ENCODE measurements around the gene ARL15.

The ARL15 gene

DNA sequence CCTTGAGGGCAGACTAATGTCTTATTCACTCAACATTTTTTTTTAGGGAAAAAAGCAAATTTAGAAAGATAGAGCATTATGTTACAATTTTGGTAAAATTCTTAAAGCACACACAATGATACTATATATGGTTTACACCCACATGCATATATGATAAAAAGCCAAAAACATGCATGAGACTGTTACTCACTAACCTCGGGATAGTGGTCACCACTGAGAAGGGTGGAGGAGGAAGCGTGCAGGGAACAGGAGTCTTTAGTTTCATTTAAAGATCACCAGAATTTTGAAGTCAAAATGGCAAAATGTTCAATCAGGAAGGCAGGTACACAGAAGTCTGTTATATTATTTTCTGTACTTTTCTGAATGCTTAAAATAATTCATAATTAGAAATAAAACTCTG, 9.2 kb downstream of the ARL15 start:
- H3K4me3 ChIP-seq (ENCODE audit: low read depth in 1 of 2, low read length in 2 of 2), result no peak overlapping the region
- no peaks in the 10 kb centered on the region for H3K9me3 ChIP-seq (ENCODE audit: low read length)
- H3K9ac ChIP-seq (ENCODE audit: low read length), result no peak overlapping the region
- H3K27ac ChIP-seq (ENCODE audit: low read depth, low read length), result no peak overlapping the region
- H3K27me3 ChIP-seq (ENCODE audit: control insufficient read depth in 1 of 2, insufficient read depth in 2 of 2, low read length in 2 of 2), result no peaks in the 10 kb centered on the region
- H3K36me3 ChIP-seq (ENCODE audit: insufficient read depth, low read length), result no peaks in the 10 kb centered on the region
- peaks cover 10% of the 10 kb centered on the region for H3K4me1 ChIP-seq (ENCODE audit: insufficient read depth, low read length)

DNA sequence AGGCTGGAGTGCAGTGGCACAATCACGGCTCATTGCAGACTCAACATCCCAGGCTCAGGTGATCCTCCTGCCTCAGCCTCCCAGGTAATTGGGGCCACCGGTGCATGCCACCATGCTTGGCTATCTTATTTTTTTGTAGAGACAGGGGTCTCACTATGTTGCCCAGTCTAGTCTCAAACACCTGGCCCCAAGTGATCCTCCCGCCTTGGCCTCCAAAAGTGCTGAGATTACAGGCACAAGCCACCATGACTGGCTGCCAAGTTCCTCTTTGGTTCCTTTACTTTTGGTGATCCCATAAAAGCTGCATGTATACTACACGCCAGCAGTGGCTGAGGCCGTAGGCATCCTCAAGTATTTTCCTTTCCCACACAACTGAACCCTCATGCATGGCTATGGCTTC, 11.4 kb downstream of the ARL15 start:
- Histone ChIP-seq H3K27me3 (ENCODE audit: control insufficient read depth in 1 of 2, insufficient read depth in 2 of 2, low read length in 2 of 2) (no peaks in the 10 kb centered on the region), H3K4me3 (ENCODE audit: low read depth in 1 of 2, low read length in 2 of 2) (no peak overlapping the region), H3K27ac (ENCODE audit: low read depth, low read length) (no peak overlapping the region), H3K9me3 (ENCODE audit: low read length) (no peaks in the 10 kb centered on the region), H3K36me3 (ENCODE audit: insufficient read depth, low read length) (no peaks in the 10 kb centered on the region), H3K4me1 (ENCODE audit: insufficient read depth, low read length) (peaks cover 17% of the 10 kb centered on the region), H3K9ac (ENCODE audit: low read length) (no peak overlapping the region)

DNA sequence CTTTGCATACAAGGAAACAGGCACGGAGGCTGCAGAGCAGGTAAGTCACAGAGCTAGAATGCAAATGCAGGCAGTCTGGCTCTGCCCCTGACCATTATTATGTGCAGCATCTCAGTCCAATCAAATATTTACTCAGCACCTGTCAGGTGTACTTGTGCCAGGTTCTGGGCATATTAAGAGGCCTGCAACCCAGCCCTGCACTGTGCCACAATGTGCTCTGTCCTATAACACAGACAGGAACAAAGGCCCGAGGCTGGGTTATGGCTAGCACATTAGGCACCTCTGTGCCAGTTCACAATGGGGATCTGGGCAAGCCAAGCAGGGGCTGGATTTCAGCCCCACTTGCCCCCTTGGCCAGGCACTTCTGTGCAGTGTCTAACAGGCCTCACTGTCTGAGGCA, 14.0 kb downstream of the ARL15 start:
- Histone ChIP-seq H3K9ac (ENCODE audit: low read length) (no peak overlapping the region), H3K27me3 (ENCODE audit: control insufficient read depth in 1 of 2, insufficient read depth in 2 of 2, low read length in 2 of 2) (no peaks in the 10 kb centered on the region), H3K36me3 (ENCODE audit: insufficient read depth, low read length) (no peaks in the 10 kb centered on the region), H3K27ac (ENCODE audit: low read depth, low read length) (no peak overlapping the region), H3K4me3 (ENCODE audit: low read depth in 1 of 2, low read length in 2 of 2) (no peak overlapping the region), H3K9me3 (ENCODE audit: low read length) (no peaks in the 10 kb centered on the region), H3K4me1 (ENCODE audit: insufficient read depth, low read length) (peaks cover 17% of the 10 kb centered on the region)

DNA sequence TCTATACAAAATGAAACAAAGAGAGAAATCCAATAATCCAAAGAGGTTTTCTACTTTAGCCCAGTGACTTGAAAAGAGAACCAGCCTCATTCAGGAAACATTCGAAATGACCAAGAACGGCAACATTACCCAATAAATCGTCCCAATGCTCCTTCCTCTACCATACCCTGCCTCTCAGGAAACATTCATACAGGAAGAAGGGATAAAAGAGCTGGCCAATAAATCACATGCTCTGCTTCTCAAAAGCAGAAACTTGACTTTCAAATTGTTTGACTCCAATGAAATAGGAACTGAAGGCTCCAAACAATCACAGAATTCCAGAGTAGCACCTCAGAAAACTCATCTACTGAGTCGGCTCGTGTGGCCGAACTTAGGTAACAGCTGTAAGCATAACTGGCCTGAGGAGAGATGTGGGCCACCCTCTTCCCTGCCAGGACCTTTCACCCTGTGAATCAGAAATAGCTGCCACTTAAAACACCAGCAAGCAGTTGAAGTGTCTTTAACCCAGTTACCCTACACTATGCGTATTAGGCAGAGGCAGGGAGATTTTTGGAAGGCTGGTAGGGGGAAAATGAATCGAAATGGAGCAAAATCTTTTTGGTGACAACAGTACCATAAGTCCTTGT, 14.6 kb downstream of the ARL15 start:
- Histone ChIP-seq H3K4me3 (ENCODE audit: low read depth in 1 of 2, low read length in 2 of 2) (no peak overlapping the region), H3K9ac (ENCODE audit: low read length) (no peak overlapping the region), H3K27me3 (ENCODE audit: control insufficient read depth in 1 of 2, insufficient read depth in 2 of 2, low read length in 2 of 2) (no peaks in the 10 kb centered on the region), H3K36me3 (ENCODE audit: insufficient read depth, low read length) (no peaks in the 10 kb centered on the region), H3K4me1 (ENCODE audit: insufficient read depth, low read length) (peaks cover 17% of the 10 kb centered on the region), H3K27ac (ENCODE audit: low read depth, low read length) (no peak overlapping the region), H3K9me3 (ENCODE audit: low read length) (no peaks in the 10 kb centered on the region)

DNA sequence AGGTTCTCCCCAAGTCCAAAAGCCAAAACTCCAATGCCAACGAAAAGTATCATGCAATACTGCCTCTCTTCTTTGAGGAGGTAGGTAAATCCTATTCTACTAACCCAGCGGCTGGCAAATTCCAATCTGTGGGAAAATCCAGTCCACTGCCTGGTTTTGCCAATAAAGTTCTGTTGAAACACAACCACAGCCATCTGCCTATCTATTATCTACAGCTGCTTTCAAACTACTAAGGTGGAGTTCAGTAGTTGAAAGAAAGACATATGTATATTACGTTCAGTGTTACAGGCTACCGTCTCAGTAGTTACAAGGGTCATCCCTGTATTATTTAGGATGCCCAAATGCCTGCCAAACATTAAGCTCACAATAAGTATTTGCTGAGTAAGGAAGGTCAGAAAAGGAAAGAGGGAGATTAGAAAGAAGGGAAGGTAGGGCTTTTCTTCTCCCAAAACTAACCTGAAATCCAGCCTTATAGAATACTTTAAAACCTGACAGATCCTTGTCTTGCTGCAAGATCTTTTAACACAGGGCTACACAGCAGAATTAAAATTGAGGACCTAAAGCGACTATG, 16.2 kb downstream of the ARL15 start:
- H3K4me1 ChIP-seq (ENCODE audit: insufficient read depth, low read length), result peaks cover 17% of the 10 kb centered on the region
- no peak overlapping the region for H3K4me3 ChIP-seq (ENCODE audit: low read depth in 1 of 2, low read length in 2 of 2)
- no peaks in the 10 kb centered on the region for H3K9me3 ChIP-seq (ENCODE audit: low read length)
- no peaks in the 10 kb centered on the region for H3K36me3 ChIP-seq (ENCODE audit: insufficient read depth, low read length)
- no peaks in the 10 kb centered on the region for H3K27me3 ChIP-seq (ENCODE audit: control insufficient read depth in 1 of 2, insufficient read depth in 2 of 2, low read length in 2 of 2)
- no peak overlapping the region for H3K9ac ChIP-seq (ENCODE audit: low read length)
- H3K27ac ChIP-seq (ENCODE audit: low read depth, low read length), result no peak overlapping the region

DNA sequence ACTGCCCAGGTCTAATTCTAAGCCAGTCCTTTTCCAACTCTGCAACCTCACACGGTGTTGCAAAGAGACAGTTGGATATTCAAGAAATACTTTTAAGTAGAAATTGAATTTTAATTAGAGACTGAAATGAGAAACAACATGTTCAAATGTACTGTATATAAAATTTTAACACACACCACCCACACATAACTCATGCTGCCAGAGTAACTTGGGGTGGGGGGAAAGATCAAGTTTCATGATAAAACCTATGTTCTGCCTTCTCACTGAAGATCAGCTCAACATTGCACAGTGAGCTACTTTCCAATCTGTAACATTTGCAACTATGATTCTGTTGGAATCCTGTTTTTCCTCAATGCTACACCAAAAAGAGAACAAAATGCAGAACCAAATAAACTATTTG, 17.5 kb downstream of the ARL15 start:
- H3K9me3 ChIP-seq (ENCODE audit: low read length), result no peaks in the 10 kb centered on the region
- H3K4me1 ChIP-seq (ENCODE audit: insufficient read depth, low read length), result peaks cover 17% of the 10 kb centered on the region
- no peaks in the 10 kb centered on the region for H3K36me3 ChIP-seq (ENCODE audit: insufficient read depth, low read length)

DNA sequence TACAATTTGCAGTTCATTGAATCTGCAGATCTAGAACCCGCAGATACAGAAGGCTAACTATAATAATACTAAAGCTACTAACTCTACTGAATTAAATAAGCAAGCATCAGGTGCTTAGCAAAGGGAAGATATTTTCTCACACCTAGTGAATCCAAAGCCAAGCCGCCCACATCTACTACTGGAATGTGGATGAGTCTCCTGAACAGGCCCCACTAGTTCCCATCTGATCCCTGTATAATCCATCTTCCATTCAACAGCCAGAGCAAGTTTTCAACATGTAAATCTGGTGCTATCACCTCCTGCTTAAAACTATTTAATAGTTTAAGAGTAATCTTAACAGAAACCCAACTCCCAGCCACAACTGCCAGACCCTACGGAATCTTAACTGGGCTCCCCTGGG, 18.9 kb downstream of the ARL15 start:
- H3K9me3 ChIP-seq (ENCODE audit: low read length), result no peaks in the 10 kb centered on the region
- no peaks in the 10 kb centered on the region for H3K36me3 ChIP-seq (ENCODE audit: insufficient read depth, low read length)
- no peaks in the 10 kb centered on the region for H3K27me3 ChIP-seq (ENCODE audit: control insufficient read depth in 1 of 2, insufficient read depth in 2 of 2, low read length in 2 of 2)
- H3K9ac ChIP-seq (ENCODE audit: low read length), result no peak overlapping the region
- no peak overlapping the region for H3K27ac ChIP-seq (ENCODE audit: low read depth, low read length)
- peaks cover 10% of the 10 kb centered on the region for H3K4me1 ChIP-seq (ENCODE audit: insufficient read depth, low read length)
- H3K4me3 ChIP-seq (ENCODE audit: low read depth in 1 of 2, low read length in 2 of 2), result no peak overlapping the region

More for the DNA sequence above, 17.5 kb downstream of the ARL15 start:
- Histone ChIP-seq H3K4me3 (ENCODE audit: low read depth in 1 of 2, low read length in 2 of 2) (no peak overlapping the region), H3K27ac (ENCODE audit: low read depth, low read length) (no peak overlapping the region), H3K9ac (ENCODE audit: low read length) (no peak overlapping the region), H3K27me3 (ENCODE audit: control insufficient read depth in 1 of 2, insufficient read depth in 2 of 2, low read length in 2 of 2) (no peaks in the 10 kb centered on the region)

DNA sequence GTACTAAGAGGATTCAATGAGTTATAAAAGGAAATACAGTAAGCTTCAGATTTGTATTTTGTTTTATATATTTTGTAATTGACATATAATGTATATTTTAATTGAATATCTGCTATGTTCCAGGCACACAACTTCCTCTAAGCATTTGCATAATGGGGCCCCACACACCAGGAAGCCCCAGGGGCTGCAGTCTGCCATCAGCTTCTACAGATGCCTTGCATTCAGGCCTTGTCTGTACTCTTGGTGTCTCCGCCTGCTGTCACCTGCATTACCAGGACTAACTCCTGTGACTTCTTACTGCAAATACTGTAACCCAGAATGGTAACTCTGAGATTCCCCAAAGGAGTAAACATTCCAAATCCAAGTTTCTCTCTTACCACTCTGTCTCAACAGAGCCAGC, 20.6 kb downstream of the ARL15 start:
- Histone ChIP-seq H3K4me1 (ENCODE audit: insufficient read depth, low read length) (peaks cover 8% of the 10 kb centered on the region), H3K9ac (ENCODE audit: low read length) (no peak overlapping the region), H3K4me3 (ENCODE audit: low read depth in 1 of 2, low read length in 2 of 2) (no peak overlapping the region), H3K27ac (ENCODE audit: low read depth, low read length) (no peak overlapping the region), H3K27me3 (ENCODE audit: control insufficient read depth in 1 of 2, insufficient read depth in 2 of 2, low read length in 2 of 2) (no peaks in the 10 kb centered on the region), H3K36me3 (ENCODE audit: insufficient read depth, low read length) (no peaks in the 10 kb centered on the region), H3K9me3 (ENCODE audit: low read length) (no peaks in the 10 kb centered on the region)

DNA sequence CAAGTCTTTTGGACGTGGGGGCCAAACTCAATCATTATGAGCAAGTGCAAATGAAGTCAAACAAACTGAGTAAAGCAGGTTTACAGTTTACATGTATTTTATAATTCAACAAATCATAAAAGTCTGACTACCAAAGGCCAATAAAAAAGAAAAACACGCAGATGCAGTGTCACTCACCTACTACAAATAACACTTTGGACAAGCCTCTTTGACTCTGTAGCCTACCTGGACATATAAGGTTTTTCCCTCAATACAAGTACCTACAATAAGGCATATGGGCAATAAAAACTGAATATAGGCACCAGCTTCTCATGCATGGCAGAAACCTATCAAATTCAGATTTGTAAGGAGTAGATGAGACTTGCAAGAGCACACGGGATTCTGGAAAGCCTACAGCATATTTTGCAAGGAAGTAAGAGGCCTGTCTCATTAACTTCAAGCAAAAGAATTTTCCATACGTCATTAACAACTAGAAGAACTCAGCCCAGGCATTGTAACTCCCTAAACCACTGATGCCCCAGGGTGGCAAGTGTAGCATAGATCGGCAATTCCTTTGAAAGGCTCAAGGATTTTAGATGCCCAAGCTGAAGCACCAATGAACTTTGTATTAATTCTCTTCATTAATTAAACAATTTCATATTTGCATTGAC, 21.7 kb downstream of the ARL15 start:
- peaks cover 5% of the 10 kb centered on the region for H3K4me1 ChIP-seq (ENCODE audit: insufficient read depth, low read length)
- H3K9me3 ChIP-seq (ENCODE audit: low read length), result no peaks in the 10 kb centered on the region
- H3K27ac ChIP-seq (ENCODE audit: low read depth, low read length), result no peak overlapping the region
- no peak overlapping the region for H3K9ac ChIP-seq (ENCODE audit: low read length)
- H3K4me3 ChIP-seq (ENCODE audit: low read depth in 1 of 2, low read length in 2 of 2), result no peak overlapping the region
- no peaks in the 10 kb centered on the region for H3K36me3 ChIP-seq (ENCODE audit: insufficient read depth, low read length)
- H3K27me3 ChIP-seq (ENCODE audit: control insufficient read depth in 1 of 2, insufficient read depth in 2 of 2, low read length in 2 of 2), result no peaks in the 10 kb centered on the region

DNA sequence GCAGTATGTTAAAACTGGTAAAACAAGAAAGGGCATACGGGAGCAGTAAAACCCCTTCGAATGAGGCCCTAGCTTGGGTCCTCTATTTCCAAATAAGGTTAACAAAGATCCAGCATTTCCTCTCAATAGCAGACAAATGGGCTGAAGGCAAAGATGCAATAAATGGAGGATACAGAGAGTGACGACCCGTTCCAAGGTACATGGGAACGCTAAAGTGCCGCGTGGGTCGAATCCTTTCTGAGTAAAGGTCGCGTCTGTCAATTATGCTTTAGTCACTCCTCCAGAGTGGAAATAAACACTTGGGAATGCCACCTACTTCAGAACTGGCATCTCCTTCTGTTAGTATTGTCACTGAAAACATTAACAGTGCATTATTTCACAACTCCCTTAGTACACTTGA, 24.7 kb downstream of the ARL15 start:
- no peak overlapping the region for H3K4me3 ChIP-seq (ENCODE audit: low read depth in 1 of 2, low read length in 2 of 2)
- H3K4me1 ChIP-seq (ENCODE audit: insufficient read depth, low read length), result peaks cover 5% of the 10 kb centered on the region
- no peak overlapping the region for H3K27ac ChIP-seq (ENCODE audit: low read depth, low read length)
- no peaks in the 10 kb centered on the region for H3K27me3 ChIP-seq (ENCODE audit: control insufficient read depth in 1 of 2, insufficient read depth in 2 of 2, low read length in 2 of 2)
- no peaks in the 10 kb centered on the region for H3K9me3 ChIP-seq (ENCODE audit: low read length)
- H3K9ac ChIP-seq (ENCODE audit: low read length), result no peak overlapping the region
- no peaks in the 10 kb centered on the region for H3K36me3 ChIP-seq (ENCODE audit: insufficient read depth, low read length)

DNA sequence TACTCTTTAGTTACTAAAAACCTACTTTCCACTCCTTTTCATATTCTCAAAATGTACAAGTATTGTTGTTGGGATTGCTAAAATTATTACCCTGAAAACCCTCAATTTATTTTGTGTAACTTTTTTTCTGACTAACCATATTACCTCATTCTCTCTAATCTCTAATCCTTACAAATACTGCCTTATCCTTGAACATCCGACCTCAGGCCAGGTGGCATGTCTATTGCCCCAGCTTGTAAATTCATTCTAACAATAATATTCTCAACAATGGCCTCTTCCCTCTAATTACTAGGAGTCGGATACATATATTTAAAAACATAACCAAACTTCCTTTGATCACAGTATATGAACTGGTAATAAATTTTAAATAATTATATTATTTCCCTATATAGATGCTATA, 25.8 kb downstream of the ARL15 start:
- H3K9me3 ChIP-seq (ENCODE audit: low read length), result no peaks in the 10 kb centered on the region
- peaks cover 5% of the 10 kb centered on the region for H3K4me1 ChIP-seq (ENCODE audit: insufficient read depth, low read length)
- H3K36me3 ChIP-seq (ENCODE audit: insufficient read depth, low read length), result no peaks in the 10 kb centered on the region
- no peak overlapping the region for H3K4me3 ChIP-seq (ENCODE audit: low read depth in 1 of 2, low read length in 2 of 2)
- H3K9ac ChIP-seq (ENCODE audit: low read length), result no peak overlapping the region
- H3K27ac ChIP-seq (ENCODE audit: low read depth, low read length), result no peak overlapping the region
- no peaks in the 10 kb centered on the region for H3K27me3 ChIP-seq (ENCODE audit: control insufficient read depth in 1 of 2, insufficient read depth in 2 of 2, low read length in 2 of 2)

DNA sequence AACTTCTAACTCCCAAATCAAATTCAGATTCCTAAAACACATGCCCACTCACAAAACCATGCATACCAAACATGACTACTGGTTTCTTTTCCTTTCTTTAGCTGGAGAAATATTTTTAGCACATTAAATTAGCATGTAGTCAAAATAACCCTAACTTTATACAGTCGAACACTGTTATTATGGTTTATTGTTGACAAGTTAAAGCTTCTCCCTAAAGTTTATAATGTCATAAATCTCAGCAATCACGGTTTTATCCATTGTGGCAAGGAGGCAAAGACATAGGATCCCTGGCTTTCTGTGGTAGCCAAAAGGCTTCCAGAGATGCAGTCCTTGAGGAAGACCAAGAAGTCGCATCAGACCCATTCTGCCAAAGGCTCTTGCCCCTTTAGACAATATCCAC, 27.5 kb downstream of the ARL15 start:
- Histone ChIP-seq H3K9me3 (ENCODE audit: low read length) (no peaks in the 10 kb centered on the region), H3K4me3 (ENCODE audit: low read depth in 1 of 2, low read length in 2 of 2) (no peak overlapping the region), H3K4me1 (ENCODE audit: insufficient read depth, low read length) (peaks cover 10% of the 10 kb centered on the region), H3K36me3 (ENCODE audit: insufficient read depth, low read length) (no peaks in the 10 kb centered on the region), H3K9ac (ENCODE audit: low read length) (no peak overlapping the region), H3K27ac (ENCODE audit: low read depth, low read length) (no peak overlapping the region), H3K27me3 (ENCODE audit: control insufficient read depth in 1 of 2, insufficient read depth in 2 of 2, low read length in 2 of 2) (no peaks in the 10 kb centered on the region)
